ENCODE data around the gene DNAJC15.

The DNAJC15 gene

DNA sequence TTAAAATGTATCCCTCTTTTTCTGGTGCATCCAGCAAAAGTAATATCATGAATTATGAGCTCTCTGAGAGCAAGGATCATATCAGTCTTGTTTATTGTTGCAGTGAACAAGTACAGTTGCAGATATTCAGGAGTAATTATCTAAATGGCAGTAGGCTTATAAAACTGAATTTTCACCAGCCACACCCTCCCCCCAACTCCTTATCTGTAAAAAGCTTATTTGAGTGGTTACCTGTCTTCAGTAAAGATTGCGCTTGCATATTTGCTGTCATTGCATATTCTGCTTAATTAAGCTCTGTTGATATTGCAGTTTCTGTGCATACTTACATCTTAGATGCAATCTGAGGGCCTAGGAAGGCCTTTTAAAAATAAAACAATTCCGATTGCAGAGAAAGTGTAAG, 87.3 kb downstream of the DNAJC15 start:
- no peak for DNase-seq (ENCODE audit: extremely low read depth, insufficient read length)
- H3K27me3 ChIP-seq (replicated peaks; ENCODE audit: control insufficient read depth, insufficient read depth, low read length), result no peaks in the 10 kb centered on the region
- H3K4me3 ChIP-seq (replicated peaks; ENCODE audit: low read depth, low read length), result no peak overlapping the region
- TF ChIP-seq, protein P1, sequence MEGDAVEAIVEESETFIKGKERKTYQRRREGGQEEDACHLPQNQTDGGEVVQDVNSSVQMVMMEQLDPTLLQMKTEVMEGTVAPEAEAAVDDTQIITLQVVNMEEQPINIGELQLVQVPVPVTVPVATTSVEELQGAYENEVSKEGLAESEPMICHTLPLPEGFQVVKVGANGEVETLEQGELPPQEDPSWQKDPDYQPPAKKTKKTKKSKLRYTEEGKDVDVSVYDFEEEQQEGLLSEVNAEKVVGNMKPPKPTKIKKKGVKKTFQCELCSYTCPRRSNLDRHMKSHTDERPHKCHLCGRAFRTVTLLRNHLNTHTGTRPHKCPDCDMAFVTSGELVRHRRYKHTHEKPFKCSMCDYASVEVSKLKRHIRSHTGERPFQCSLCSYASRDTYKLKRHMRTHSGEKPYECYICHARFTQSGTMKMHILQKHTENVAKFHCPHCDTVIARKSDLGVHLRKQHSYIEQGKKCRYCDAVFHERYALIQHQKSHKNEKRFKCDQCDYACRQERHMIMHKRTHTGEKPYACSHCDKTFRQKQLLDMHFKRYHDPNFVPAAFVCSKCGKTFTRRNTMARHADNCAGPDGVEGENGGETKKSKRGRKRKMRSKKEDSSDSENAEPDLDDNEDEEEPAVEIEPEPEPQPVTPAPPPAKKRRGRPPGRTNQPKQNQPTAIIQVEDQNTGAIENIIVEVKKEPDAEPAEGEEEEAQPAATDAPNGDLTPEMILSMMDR (IDR thresholded peaks at IDR 0.05; ENCODE audit: insufficient read depth, low read length, poor library complexity, severe bottlenecking), result no peak
- no peaks in the 10 kb centered on the region for H3K36me3 ChIP-seq (ENCODE audit: control insufficient read depth, insufficient read depth, low read length)

DNA sequence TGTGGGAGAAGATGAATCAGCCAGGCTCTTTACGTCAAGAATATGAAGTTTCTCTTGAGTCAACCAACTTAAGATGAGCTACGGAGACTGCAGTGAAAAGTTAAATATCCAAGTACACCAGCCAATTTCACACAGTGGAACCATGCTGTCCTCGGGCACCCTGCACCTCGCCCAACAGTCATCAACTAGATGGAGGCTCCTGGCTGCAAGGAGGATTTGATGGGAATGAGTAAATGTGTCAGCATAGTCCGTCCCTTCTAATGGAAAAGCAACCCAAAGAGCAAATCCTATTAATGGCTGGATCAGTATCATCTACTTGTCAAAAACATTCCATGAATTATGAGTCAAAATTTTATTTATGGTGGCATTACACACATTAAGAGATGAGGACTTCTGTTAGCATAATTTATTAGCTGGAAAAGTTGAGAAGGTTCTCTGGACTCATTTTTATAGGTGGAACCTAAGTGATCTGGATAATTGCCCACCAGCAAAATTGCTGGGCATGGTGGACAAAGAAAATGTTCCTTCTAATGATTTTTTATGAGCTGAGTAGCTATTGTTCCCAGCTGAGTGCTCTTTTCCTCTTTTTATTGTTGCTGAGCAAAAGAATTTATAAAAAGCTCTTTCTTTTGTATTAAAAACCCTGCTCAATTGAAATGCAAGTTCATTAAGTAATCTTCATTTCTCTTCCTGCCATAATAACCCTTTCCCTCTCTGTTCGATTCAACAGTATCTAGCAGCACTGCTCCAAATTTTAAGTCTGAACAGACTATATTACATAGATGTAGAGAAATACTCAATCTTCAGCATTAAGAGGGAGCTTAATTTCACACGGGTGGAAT, 88.4 kb downstream of the DNAJC15 start:
- no peak overlapping the region for H3K4me3 ChIP-seq (replicated peaks; ENCODE audit: low read depth, low read length)
- no peak for DNase-seq (ENCODE audit: extremely low read depth, insufficient read length)
- no peaks in the 10 kb centered on the region for H3K27me3 ChIP-seq (replicated peaks; ENCODE audit: control insufficient read depth, insufficient read depth, low read length)
- no peaks in the 10 kb centered on the region for H3K36me3 ChIP-seq (ENCODE audit: control insufficient read depth, insufficient read depth, low read length)
- TF ChIP-seq, protein P1 (IDR thresholded peaks at IDR 0.05; ENCODE audit: insufficient read depth, low read length, poor library complexity, severe bottlenecking), result no peak

DNA sequence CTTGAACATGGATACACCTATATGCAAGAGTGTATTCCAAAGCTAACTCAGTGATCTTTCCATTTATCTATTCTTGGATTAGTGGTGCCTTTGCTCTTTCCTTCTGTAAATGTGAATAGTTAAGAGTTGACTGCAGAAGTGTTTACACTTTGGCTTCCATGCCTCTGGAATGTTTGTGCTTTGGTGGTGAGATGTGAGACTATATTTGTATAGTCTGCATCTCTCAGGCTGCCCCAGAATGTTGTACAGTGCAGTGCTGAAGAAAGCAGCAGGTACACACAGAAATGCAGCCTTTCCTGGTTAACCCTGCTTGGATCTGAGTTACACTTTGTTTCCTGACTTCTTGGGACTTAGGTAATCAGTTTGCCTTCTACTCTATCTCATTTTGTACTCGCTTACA, 90.2 kb downstream of the DNAJC15 start:
- Histone ChIP-seq H3K4me3 (replicated peaks; ENCODE audit: low read depth, low read length) (no peak overlapping the region), H3K36me3 (ENCODE audit: control insufficient read depth, insufficient read depth, low read length) (no peaks in the 10 kb centered on the region), H3K27me3 (replicated peaks; ENCODE audit: control insufficient read depth, insufficient read depth, low read length) (no peaks in the 10 kb centered on the region)
- TF ChIP-seq, protein P1 (IDR thresholded peaks at IDR 0.05; ENCODE audit: insufficient read depth, low read length, poor library complexity, severe bottlenecking), result no peak
- no peak for DNase-seq (ENCODE audit: extremely low read depth, insufficient read length)

DNA sequence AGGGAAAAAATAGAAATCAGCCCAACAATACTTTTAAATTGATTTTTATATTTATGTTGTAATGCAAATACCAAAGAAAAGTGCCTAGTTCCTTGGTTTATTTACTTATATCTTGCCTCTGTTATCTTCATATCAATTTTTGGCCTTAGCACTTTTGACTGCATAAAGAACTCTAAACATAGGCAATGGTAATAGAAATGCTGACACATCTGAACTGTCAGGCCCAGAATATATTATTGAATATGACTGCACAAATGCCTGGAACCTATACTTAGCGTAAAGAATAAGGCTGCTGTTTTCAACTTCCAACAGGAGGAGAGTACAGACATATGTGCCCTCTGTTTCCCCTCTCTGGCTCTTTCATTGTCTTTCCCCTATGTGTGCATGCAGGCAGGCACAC, 91.1 kb downstream of the DNAJC15 start:
- Histone ChIP-seq H3K27me3 (replicated peaks; ENCODE audit: control insufficient read depth, insufficient read depth, low read length) (no peaks in the 10 kb centered on the region), H3K36me3 (ENCODE audit: control insufficient read depth, insufficient read depth, low read length) (no peaks in the 10 kb centered on the region), H3K4me3 (replicated peaks; ENCODE audit: low read depth, low read length) (no peak overlapping the region)
- TF ChIP-seq, protein P1 (IDR thresholded peaks at IDR 0.05; ENCODE audit: insufficient read depth, low read length, poor library complexity, severe bottlenecking), result no peak
- no peak for DNase-seq (ENCODE audit: extremely low read depth, insufficient read length)

DNA sequence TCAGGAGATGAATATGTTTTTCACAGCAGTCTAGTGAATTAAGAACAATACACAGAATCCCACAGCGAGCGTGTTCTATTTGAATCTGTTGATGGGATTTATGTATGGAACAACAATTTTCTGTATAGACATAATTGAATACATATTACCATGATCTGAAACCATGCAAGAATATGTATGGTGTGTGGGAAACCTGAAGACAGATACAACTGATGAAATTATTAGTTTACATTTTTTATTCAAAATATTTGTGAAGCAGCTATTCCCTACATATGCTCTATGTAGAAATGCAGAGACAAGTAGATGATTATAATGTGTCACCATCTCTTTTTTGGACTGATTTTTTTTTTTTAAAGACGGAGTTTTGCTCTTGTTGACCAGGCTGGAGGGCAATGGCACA, 91.8 kb downstream of the DNAJC15 start:
- Histone ChIP-seq H3K27me3 (replicated peaks; ENCODE audit: control insufficient read depth, insufficient read depth, low read length) (no peaks in the 10 kb centered on the region), H3K36me3 (ENCODE audit: control insufficient read depth, insufficient read depth, low read length) (no peaks in the 10 kb centered on the region), H3K4me3 (replicated peaks; ENCODE audit: low read depth, low read length) (no peak overlapping the region)
- TF ChIP-seq, protein P1 (IDR thresholded peaks at IDR 0.05; ENCODE audit: insufficient read depth, low read length, poor library complexity, severe bottlenecking), result no peak
- no peak for DNase-seq (ENCODE audit: extremely low read depth, insufficient read length)
